Colon (tissue), 2 donors: Measurements from ENCODE around the gene CTCF.
"Not testable (repeated sequence)": the region's sequence is repeated elsewhere in the genome, so short reads cannot be mapped to it uniquely, and the experiment has no call there.

ENCODE experiments used
- FAIRE-seq: peaks from 2 replicates; lab custom pipeline; 2012; peaks lifted over from hg19 to GRCh38; lab: Jason Lieb, UNC
- donor health status: control.
- donor health status: control.

Gene CTCF

DNA sequence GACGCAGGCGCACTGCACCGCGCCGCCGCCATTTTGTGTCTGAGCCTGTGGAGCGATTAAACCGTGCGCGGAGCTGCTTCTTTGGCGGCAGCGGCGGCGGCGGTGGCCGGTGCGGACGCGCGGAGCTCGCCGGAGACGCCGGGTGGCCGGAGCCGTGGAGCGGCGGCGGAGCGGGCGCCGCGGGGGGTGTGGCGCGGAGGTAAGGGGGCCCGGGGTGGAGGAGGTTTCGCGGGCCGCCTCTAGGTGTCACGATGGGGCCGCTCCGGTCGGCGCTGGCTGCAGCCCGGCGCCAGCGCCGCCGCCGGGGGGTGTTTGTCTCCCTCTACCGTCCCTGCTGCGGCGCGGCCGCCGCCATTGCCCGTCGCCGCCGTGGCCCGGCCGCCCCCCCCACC, at the start of gene CTCF:
Gene CTCF (plus strand): TSS at position 1 of the 392 bp plus-strand sequence. CDS start 48,307 bp downstream, outside the sequence.
- FAIRE-seq, result no peak

- not testable (repeated sequence) for FAIRE-seq
These were observed 48.4 kb upstream of the CTCF start for GRCh38 chr16:67513892-67514291.

GRCh38 chr16:67514382-67514828, 47.9 kb upstream of the CTCF start:
- no peak for FAIRE-seq

GRCh38 chr16:67516296-67517154, 45.8 kb upstream of the CTCF start:
- no peak for FAIRE-seq

- no peak for FAIRE-seq
These were observed 45.2 kb upstream of the CTCF start for GRCh38 chr16:67517155-67517445.

GRCh38 chr16:67517661-67518423, 44.5 kb upstream of the CTCF start:
- no peak for FAIRE-seq

- FAIRE-seq, result no peak
These were observed 43.6 kb upstream of the CTCF start for GRCh38 chr16:67518676-67519075.

DNA sequence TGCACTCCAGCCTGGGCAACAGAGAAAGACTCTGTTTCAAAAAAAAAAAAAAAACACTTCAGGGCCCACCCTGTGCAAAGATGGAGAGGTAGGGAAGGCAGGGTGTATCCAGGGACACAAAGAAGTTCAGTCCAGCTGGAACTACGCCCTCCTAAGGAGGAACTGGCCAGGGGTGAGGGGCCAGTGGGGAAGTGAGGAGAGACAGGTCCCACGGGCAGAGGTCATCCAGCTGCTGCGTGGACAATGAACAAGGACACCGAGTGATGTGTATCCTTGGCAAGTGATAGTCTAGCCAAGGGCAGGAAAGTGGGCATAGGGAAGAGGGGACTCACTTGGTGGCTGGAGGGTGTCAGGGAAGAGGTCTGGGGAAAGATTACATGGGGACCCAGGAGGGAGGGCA, 43.1 kb upstream of the CTCF start:
- FAIRE-seq, result no peak

DNA sequence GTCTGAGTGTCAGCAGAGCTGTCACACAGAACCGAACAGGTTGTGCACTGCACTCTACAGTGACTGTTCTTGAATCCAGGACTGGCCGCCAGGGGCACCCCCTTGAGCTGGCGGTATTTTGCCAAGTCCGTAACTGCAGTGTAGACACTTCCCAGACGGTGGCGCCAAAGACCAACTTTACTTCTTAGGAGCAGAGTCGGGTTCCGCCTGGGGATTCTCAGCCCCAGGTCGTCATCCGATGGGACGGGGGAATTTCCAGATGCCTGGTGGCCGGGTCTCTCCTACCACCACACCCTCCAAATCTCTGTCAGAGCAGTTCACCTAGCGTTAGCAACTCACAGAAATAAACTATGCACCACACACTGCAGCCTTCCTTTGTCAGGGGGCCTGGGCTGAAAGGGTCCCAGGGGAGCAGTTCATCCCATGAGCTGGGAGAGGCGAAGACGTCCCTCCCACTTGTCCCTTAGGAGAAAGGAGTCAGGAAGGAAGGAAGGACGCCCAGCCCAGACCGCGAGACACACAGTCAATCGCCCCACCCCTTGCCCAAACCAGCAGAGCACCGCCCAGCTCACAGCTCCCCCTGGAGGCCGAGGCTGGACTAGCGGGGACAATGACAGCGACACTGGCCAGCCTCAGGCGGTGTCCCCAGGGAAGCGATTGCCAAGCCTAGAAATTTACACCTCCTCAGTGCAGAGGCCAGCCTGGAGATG, 41.1 kb upstream of the CTCF start:
- no peak for FAIRE-seq

DNA sequence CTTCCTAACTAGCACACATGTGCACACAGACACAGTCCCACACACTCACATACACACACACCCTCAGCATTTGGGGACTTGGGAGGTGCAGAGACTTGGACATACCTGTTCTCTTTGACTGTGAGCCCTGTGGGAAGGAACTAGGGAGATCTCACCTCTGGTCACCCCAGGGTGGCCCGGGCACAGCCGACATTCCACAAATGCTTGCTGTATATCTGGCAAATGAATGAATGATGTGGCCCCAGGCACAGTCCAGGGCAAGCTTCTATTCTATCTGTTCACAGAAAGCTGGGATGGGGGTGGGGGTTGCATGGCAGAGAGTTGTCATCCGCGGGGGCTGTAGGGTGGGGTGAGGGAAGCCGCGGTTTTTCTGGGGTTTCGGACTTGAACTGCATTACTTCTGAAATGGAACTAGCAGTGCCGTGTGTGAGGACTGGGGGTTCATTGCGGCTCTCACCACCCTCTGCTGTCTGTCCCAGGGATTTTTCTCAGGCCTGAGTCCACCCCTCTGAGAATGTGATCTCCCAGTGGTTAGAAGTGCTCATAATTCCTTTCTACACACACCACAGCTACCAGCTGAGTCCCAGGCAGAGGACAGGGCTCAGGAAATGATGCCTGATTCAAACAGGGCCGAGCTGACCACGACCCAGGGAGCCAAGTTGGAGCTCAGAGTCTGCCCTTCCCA, 37.0 kb upstream of the CTCF start:
- FAIRE-seq, result no peak

DNA sequence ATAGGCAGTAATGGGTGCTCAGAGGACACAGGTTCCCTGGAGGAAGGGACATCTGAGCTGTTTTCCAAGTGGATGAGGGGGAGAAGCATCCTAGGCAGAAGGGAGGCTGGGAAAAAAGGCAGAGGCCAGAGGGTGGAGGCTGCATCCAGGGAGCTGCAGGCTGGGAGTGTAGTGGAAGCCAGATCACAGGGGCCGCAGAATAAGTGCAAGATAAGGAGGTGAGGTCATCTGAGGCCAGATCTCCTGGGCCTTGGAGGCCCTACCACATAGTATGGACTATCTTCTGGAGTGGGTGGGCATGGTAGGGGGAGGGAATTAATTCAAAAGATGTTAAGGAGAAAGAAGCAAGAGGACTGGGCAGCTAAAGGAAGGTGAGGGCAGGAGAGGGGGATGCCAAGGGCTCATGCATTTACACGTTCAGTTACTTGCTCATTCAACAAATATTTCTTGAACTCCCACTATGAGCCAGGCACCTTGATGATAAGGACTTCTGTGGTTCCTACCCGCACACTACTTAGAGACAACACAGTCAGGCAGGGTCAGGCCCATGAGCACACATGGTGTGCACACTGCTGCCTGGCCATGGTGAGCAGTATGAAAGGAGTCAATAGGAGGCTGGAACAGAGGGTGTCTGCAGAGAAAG, 36.1 kb upstream of the CTCF start:
- no peak for FAIRE-seq

DNA sequence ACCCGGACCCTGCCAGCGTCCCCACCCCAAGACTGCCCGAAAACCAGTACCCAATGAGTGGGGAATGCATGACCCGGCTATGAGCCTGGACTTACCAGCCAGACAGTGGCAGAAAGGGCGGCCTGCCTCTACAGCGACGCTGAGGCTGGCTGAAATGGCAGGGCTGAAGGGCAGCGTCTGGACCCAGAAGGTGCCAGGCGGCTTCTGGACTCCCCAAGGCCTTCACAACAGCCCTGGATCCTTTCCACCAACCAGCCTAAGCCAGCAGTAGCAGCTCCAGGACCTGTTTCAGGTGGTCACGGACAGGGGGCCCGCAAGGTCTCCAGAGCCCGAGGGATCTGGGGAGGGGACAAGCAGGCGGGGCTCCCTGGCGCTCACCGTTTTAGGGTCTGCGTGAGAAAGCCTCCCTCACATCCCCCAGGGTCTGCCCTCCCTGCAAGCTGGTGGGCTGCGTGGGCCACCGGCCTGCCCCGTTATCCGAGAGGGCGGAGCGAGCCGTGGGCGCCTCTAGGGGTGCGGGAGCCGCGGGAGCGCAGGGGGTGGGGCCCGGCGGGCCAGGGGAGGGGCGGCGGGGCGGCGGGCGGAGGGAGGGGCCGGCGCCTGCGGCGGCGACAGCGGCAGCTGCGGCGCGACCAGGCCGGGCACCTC, 34.0 kb upstream of the CTCF start, which contains the start of gene RIPOR1:
Gene RIPOR1 (plus strand): TSS at position 608 of the 648 bp plus-strand sequence. CDS start 9,618 bp downstream, outside the sequence.
- no peak for FAIRE-seq

- no peak for FAIRE-seq
These were observed 33.3 kb upstream of the CTCF start for GRCh38 chr16:67528870-67529581.

DNA sequence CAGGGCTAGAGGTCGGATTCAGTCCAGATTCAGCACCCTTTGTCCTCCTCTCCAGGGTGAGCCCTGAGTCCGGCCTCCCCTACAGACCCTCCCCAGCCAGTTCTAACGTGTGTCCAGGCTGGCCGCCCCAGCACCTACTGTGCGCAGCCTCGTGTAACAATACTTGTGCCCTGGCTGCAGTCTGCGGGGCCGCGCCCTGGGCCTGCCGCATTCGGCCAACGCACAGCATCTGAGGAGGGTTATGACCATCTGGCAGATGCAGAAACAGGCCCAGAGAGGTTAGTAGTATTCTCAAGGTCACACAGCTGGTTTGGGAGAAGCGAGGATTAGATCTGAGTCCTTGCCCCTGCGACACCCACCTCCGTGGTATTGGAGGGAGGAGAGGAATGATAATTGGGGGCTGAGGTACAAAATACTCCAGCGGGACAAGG, 32.7 kb upstream of the CTCF start:
- FAIRE-seq, result no peak

- no peak for FAIRE-seq
These were observed 32.0 kb upstream of the CTCF start for GRCh38 chr16:67530013-67530939.

GRCh38 chr16:67531247-67531646, 31.1 kb upstream of the CTCF start:
- no peak for FAIRE-seq

DNA sequence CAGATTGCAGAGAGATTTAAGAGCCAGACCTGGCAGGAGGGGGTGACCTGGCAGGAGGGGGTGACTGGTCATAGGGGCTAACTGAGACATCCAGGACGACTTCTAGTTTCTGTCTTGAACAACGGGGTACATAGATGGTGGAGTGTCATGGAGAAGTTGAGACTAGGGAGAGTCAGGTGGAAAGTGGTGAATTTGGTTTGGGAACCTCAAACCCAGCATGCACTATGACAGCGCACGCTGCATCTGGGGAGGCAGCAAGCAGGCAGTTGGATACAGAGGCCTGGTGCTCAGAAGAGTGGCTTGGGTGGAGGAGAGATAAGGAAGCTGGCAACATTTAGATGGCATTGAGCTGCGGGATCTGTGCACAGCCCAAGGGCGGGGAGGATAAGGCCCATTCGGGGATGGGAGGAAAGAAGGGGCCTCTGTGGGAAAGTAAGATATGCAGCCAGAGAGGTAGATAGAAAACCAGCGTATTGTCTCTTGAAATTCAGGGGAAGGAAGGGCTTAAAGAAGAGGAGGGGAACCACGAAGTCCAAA, 29.2 kb upstream of the CTCF start:
- FAIRE-seq, result no peak

GRCh38 chr16:67533987-67534386, 28.3 kb upstream of the CTCF start:
- FAIRE-seq, result not testable (repeated sequence)

DNA sequence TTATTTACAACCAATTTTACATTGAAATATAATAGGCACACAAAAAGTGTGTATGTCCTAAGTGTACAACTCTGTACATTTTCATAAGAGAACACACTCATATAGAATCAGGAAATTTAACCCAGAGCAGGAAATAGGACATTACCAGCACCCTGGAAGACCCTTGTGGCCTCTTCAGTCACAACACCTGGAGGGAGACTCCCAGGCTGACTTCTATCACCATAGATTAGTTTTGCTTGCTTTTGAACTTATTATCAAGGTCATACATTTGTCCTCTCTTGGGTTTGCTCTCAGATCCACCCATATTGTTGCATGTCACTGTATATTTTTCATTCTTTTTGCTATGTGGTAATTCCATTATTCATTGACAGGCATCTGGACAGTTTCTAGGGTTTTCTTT, 27.9 kb upstream of the CTCF start:
- FAIRE-seq, result no peak
